Heart left ventricle (tissue), 13 donors: ENCODE results near the gene ATP8A1.

Experiments
- CTCF ChIP-seq, 12 donors: fragments of 200-600 bp; sonication (generic) in 4 of 12; IDR thresholded peaks; one replicate each; pipeline versions ENCODE4 v1.5.0 to v1.8.0; 2018 to 2022; ENCODE audit warnings: antibody characterized with exemption in 12 of 12, mild to moderate bottlenecking in 5 of 12
- POLR2A ChIP-seq, 2 donors: fragments of 450-650 bp; IDR thresholded peaks; one replicate each; pipeline ENCODE4 v1.6.1; 2017; ENCODE audit warnings: antibody characterized with exemption in 2 of 2, mild to moderate bottlenecking in 2 of 2, moderate library complexity in 2 of 2
- donor health status: ischemic (EF 13 %, LVEDD 7.1; RV severe dilation, severe dysfunction).
- donor health status: DM: no; HTN: yes; CAD: no.
- donor health status: DM: no; HTN: no; CAD: no.
- donor health status: ischemic (EF 25% LVEDD 6.9; RV normal size, moderate dysfunction).
- donor health status: ischemic (EF 25% LVEDD 5.7; RV mildly dilated, moderate dysfunction).
- donor health status: ischemic (EF 35%, LVEDD 5.7; RV mildly dilated, moderate dysfunction).
- donor health status: nonischemic (EF 11% LVEDD 7.7; RV severe dilation, severe dysfunction).
- donor health status: DM: yes; HTN: yes; CAD: no.
- donor health status: PGD.
- donor health status: ischemic (EF 29% LVEDD 5.4; RV normal size, mild dysfunction).
- donor health status: nonischemic (EF 23%, LVEDD 6.1; RV moderate dilation, normal function).

DNA sequence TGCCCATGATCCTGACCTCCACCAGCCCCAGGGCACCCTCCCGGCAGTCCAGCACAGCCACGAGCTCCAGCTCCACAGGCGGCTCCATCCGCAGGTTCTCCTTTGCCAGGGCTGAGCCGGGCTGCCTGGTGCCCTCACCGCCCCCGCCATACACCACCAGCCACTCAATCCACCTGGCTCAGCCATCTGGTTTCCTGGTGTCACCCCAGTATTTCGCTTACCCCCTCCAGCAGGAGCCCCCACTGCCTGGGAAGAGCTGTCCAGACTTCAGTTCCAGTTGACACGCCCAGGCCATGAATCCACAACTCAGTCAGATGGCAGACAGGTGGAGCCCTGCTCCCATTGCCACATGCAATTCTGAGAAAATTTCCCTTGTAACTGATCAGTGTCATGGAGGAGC, 255.7 kb downstream of the ATP8A1 start:
- TF ChIP-seq POLR2A (IDR thresholded peaks at IDR 0.05) (no peak), CTCF (IDR thresholded peaks at IDR 0.05) (peak in 1 of 12 donors; percentile 18)
